ENCODE measurements around the gene L3MBTL4. TPM values are rescaled to one million over a fixed set of nuclear protein-coding genes. Genes with fewer than 3 reads are reported as not detected.

Gene L3MBTL4
- total RNA-seq, 6 experiments from 2014 or later = not detected

- H3K4me1 Mint-ChIP-seq (ENCODE audit: low read depth) = no peaks in the 10 kb centered on the region
- DNase-seq = no peak
- no peak for TF ChIP-seq CTCF (IDR thresholded peaks at IDR 0.05)
- H3K9me3 Mint-ChIP-seq = peaks cover 50% of the 10 kb centered on the region
- no peak overlapping the region for H3K27ac Mint-ChIP-seq
- H3K4me3 Mint-ChIP-seq = no peak overlapping the region
- no peaks in the 10 kb centered on the region for H3K36me3 Mint-ChIP-seq (ENCODE audit: low read depth)
- peaks cover 2% of the 10 kb centered on the region; the same call in 1 of the 2 replicates for H3K27me3 Mint-ChIP-seq (ENCODE audit: insufficient read depth)
Observed at GRCh38 chr18:5963267-5963666, 451.4 kb downstream of the L3MBTL4 start.

- no peak for TF ChIP-seq CTCF (IDR thresholded peaks at IDR 0.05)
- no peak for DNase-seq
- H3K9me3 Mint-ChIP-seq = peaks cover 45% of the 10 kb centered on the region
- H3K4me3 Mint-ChIP-seq = no peak overlapping the region
- H3K4me1 Mint-ChIP-seq (ENCODE audit: low read depth) = no peaks in the 10 kb centered on the region
- H3K27me3 Mint-ChIP-seq (ENCODE audit: insufficient read depth) = peaks cover 2% of the 10 kb centered on the region; the same call in 1 of the 2 replicates
- no peak overlapping the region for H3K27ac Mint-ChIP-seq
- H3K36me3 Mint-ChIP-seq (ENCODE audit: low read depth) = no peaks in the 10 kb centered on the region
Observed at GRCh38 chr18:5962362-5962761, 452.3 kb downstream of the L3MBTL4 start.

DNA sequence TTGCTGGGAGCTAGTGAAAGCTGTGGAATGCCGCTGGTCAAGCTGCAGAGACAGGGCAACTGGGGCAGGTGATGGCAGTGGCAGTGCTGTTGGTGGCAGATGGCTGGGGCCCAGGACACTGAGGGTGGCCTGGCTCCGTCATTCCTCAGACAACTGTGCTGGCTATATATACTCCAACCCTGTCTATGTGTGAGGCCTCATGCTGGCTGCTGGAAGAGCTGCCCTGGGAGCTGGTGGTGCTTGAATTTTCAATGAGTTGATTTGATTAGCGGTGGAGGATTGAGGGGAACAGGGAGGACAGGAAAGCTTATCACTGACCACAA, 452.9 kb downstream of the L3MBTL4 start:
- no peak for DNase-seq
- peaks cover 2% of the 10 kb centered on the region; the same call in 1 of the 2 replicates for H3K27me3 Mint-ChIP-seq (ENCODE audit: insufficient read depth)
- peaks cover 40% of the 10 kb centered on the region for H3K9me3 Mint-ChIP-seq
- H3K4me1 Mint-ChIP-seq (ENCODE audit: low read depth) = no peaks in the 10 kb centered on the region
- H3K36me3 Mint-ChIP-seq (ENCODE audit: low read depth) = no peaks in the 10 kb centered on the region
- no peak overlapping the region for H3K27ac Mint-ChIP-seq
- no peak for TF ChIP-seq CTCF (IDR thresholded peaks at IDR 0.05)
- H3K4me3 Mint-ChIP-seq = no peak overlapping the region

DNA sequence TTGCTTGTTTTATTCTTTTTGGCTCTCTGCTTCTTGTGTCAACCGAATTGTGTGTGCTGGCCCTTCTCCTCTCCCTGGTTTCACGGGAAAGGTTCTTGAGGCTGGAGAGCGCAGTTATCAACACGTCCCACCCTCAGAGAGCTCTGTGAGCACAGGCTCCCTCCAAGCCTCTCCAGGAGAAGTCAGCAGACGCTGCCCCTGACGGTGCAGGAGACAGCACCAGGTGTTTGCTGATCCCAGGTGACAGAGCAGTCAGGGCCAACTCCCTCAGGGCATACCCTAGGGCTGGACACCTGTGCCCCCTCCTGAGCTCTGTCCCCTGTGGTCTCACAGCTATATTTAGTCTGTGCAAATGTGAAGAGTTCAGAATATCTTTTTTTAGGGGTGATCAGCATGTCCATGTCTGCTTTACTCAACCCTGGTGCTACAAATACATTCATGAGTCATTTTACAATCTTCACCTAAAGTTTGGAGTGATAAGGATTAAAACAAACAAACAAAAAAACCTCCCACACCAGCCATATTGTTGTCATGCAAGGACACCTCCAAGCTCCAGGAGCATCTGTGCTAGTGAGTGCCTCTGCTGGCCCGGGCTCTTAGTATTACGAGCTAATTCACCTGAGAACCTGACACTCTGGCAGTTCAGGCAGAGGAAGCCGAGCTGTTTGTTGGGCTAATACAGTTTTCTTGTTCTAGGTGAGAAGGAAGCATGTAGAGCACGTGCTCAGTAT, 453.4 kb downstream of the L3MBTL4 start:
- no peaks in the 10 kb centered on the region for H3K36me3 Mint-ChIP-seq (ENCODE audit: low read depth)
- no peak for TF ChIP-seq CTCF (IDR thresholded peaks at IDR 0.05)
- no peak overlapping the region for H3K4me3 Mint-ChIP-seq
- no peaks in the 10 kb centered on the region for H3K4me1 Mint-ChIP-seq (ENCODE audit: low read depth)
- H3K9me3 Mint-ChIP-seq = peaks cover 36% of the 10 kb centered on the region
- peaks cover 2% of the 10 kb centered on the region for H3K27me3 Mint-ChIP-seq (ENCODE audit: insufficient read depth)
- H3K27ac Mint-ChIP-seq = no peak overlapping the region
- DNase-seq = no peak

- no peak for TF ChIP-seq CTCF (IDR thresholded peaks at IDR 0.05)
- Mint-ChIP-seq H3K27ac (no peak overlapping the region), H3K4me1 (ENCODE audit: low read depth) (no peaks in the 10 kb centered on the region), H3K4me3 (no peak overlapping the region), H3K9me3 (peaks cover 39% of the 10 kb centered on the region), H3K27me3 (ENCODE audit: insufficient read depth) (peaks cover 2% of the 10 kb centered on the region), H3K36me3 (ENCODE audit: low read depth) (no peaks in the 10 kb centered on the region)
- DNase-seq = no peak
Observed at GRCh38 chr18:5958822-5959221, 455.9 kb downstream of the L3MBTL4 start.
